ENCODE data around the gene DOP1A.

Gene DOP1A

GRCh38 chr6:83098589-83098988 lies 31.1 kb downstream of the DOP1A start:
- H3K4me1 ChIP-seq = peaks cover 0 to 13% (median 5%) of the 10 kb centered on the region in 4 donors
- TF ChIP-seq CTCF (IDR thresholded peaks at IDR 0.05) = no peak
- no peak for DNase-seq
- no peaks in the 10 kb centered on the region for H3K9me3 ChIP-seq
- peaks cover 14 to 20% (median 15%) of the 10 kb centered on the region in 3 donors for H3K36me3 ChIP-seq
- no peaks in the 10 kb centered on the region for H3K27me3 ChIP-seq
- no peak overlapping the region for H3K4me3 ChIP-seq
- intact Hi-C loops (cut with DNase I; ENCODE audit: low total_unique reads) = no loop called here
- H3K27ac ChIP-seq = no peak overlapping the region

GRCh38 chr6:83108378-83108777 lies 40.9 kb downstream of the DOP1A start:
- Histone ChIP-seq H3K36me3 (peaks cover 8 to 27% (median 19%) of the 10 kb centered on the region in 3 donors), H3K4me3 (no peak overlapping the region), H3K9me3 (no peaks in the 10 kb centered on the region), H3K4me1 (peaks cover 0 to 5% (median 0%) of the 10 kb centered on the region in 4 donors), H3K27ac (no peak overlapping the region), H3K27me3 (no peaks in the 10 kb centered on the region)
- intact Hi-C loops (cut with DNase I; ENCODE audit: low total_unique reads) = no loop called here
- TF ChIP-seq CTCF (IDR thresholded peaks at IDR 0.05) = no peak
- DNase-seq = no peak

- no peak overlapping the region for H3K4me3 ChIP-seq
- TF ChIP-seq CTCF (IDR thresholded peaks at IDR 0.05) = no peak
- H3K9me3 ChIP-seq = no peaks in the 10 kb centered on the region
- peaks cover 0 to 20% (median 2%) of the 10 kb centered on the region in 4 donors for H3K4me1 ChIP-seq
- peak overlapping the region; percentile 28 to 48 for H3K27ac ChIP-seq
- intact Hi-C loops (cut with DNase I; ENCODE audit: low total_unique reads) = no loop called here
- no peak for DNase-seq
- no peaks in the 10 kb centered on the region for H3K27me3 ChIP-seq
- peaks cover 8 to 27% (median 9%) of the 10 kb centered on the region in 3 donors for H3K36me3 ChIP-seq
Measured at GRCh38 chr6:83113258-83113657, 45.8 kb downstream of the DOP1A start.

GRCh38 chr6:83114164-83114563 lies 46.7 kb downstream of the DOP1A start:
- intact Hi-C loops (cut with DNase I; ENCODE audit: low total_unique reads) = no loop called here
- Histone ChIP-seq H3K9me3 (no peaks in the 10 kb centered on the region), H3K36me3 (peaks cover 8 to 28% (median 9%) of the 10 kb centered on the region in 3 donors), H3K27ac (peak overlapping the region; percentile 28 to 48), H3K4me1 (peaks cover 0 to 20% (median 2%) of the 10 kb centered on the region in 4 donors), H3K27me3 (no peaks in the 10 kb centered on the region), H3K4me3 (no peak overlapping the region)
- no peak for DNase-seq
- TF ChIP-seq CTCF (IDR thresholded peaks at IDR 0.05) = no peak

GRCh38 chr6:83117802-83118201 lies 50.3 kb downstream of the DOP1A start:
- peaks cover 3 to 21% (median 17%) of the 10 kb centered on the region in 3 donors for H3K36me3 ChIP-seq
- DNase-seq = no peak
- TF ChIP-seq CTCF (IDR thresholded peaks at IDR 0.05) = no peak
- no peaks in the 10 kb centered on the region for H3K9me3 ChIP-seq
- intact Hi-C loops (cut with DNase I; ENCODE audit: low total_unique reads) = no loop called here
- no peak overlapping the region for H3K4me3 ChIP-seq
- no peaks in the 10 kb centered on the region for H3K27me3 ChIP-seq
- H3K27ac ChIP-seq = no peak overlapping the region
- peaks cover 0 to 20% (median 2%) of the 10 kb centered on the region in 4 donors for H3K4me1 ChIP-seq
